Skeletal muscle tissue (tissue), 4 donors: ENCODE results near the gene PARP16. TPM values are rescaled to one million over a fixed set of nuclear protein-coding genes. Genes with fewer than 3 reads are reported as not detected.

Source experiments
- H3K27ac ChIP-seq: one replicate; pipeline ENCODE4 v1.7.0; 2013; ENCODE audit warnings: mild to moderate bottlenecking, low read depth, low read length, inconsistent platforms
- H3K27me3 ChIP-seq, 3 donors: one replicate each; pipeline ENCODE4 v1.7.0; 2013; ENCODE audit warnings: low read length in 3 of 3; ENCODE audit not compliant: control insufficient read depth in 3 of 3, insufficient read depth in 3 of 3
- H3K36me3 ChIP-seq, 3 donors: one replicate each; pipeline ENCODE4 v1.7.0; 2013; ENCODE audit warnings: low read length in 3 of 3; ENCODE audit not compliant: control insufficient read depth in 3 of 3, insufficient read depth in 3 of 3
- H3K4me1 ChIP-seq, 3 donors: one replicate each; pipeline ENCODE4 v1.7.0; 2013; ENCODE audit warnings: low read length in 3 of 3, mild to moderate bottlenecking in 3 of 3; ENCODE audit not compliant: control insufficient read depth in 3 of 3, insufficient read depth in 3 of 3
- H3K4me3 ChIP-seq, 3 donors: one replicate each; pipeline ENCODE4 v1.7.0; 2013; ENCODE audit warnings: low read length in 3 of 3
- H3K9ac ChIP-seq, 3 donors: one replicate each; pipeline ENCODE4 v1.7.0; 2013; ENCODE audit warnings: low read length in 3 of 3, mild to moderate bottlenecking in 3 of 3, moderate library complexity in 2 of 3, low read depth in 1 of 3
- H3K9me3 ChIP-seq, 3 donors: one replicate each; pipeline ENCODE4 v1.7.0; 2013; ENCODE audit warnings: low read length in 3 of 3; ENCODE audit not compliant: control insufficient read depth in 3 of 3
- total RNA-seq: library from RNA; depleted of rRNA; stranded (reverse); fragments of >200 nt; gene quantifications from one replicate; pipeline ENCODE4 v1.2.3, GENCODE V29; 2014
- donor health status: Osteomylitis.

Gene PARP16, protein sequence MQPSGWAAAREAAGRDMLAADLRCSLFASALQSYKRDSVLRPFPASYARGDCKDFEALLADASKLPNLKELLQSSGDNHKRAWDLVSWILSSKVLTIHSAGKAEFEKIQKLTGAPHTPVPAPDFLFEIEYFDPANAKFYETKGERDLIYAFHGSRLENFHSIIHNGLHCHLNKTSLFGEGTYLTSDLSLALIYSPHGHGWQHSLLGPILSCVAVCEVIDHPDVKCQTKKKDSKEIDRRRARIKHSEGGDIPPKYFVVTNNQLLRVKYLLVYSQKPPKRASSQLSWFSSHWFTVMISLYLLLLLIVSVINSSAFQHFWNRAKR
- total RNA-seq: 7.3 TPM

GRCh38 chr15:65286704-65287519 is at the start of gene PARP16:
TSS of gene PARP16 (minus strand) at chr15:65286883. CDS start at chr15:65286426, 457 bp downstream.
- H3K9me3 ChIP-seq: no peaks in the 10 kb centered on the region
- peak within 1 kb of the TSS; percentile 90 for H3K27ac ChIP-seq
- peak within 1 kb of the TSS; percentile 86 to 97 (median 95) for H3K9ac ChIP-seq
- no peaks in the 10 kb centered on the region for H3K27me3 ChIP-seq
- H3K36me3 ChIP-seq: peaks cover 0 to 6% (median 0%) of the 10 kb centered on the region in 3 donors
- peaks cover 13 to 27% (median 16%) of the 10 kb centered on the region in 3 donors for H3K4me1 ChIP-seq
- peak within 1 kb of the TSS; percentile 75 to 87 (median 87) for H3K4me3 ChIP-seq

- Histone ChIP-seq H3K27ac (no peak overlapping the region), H3K4me3 (no peak overlapping the region), H3K4me1 (no peaks in the 10 kb centered on the region), H3K9ac (no peak overlapping the region), H3K9me3 (no peaks in the 10 kb centered on the region), H3K27me3 (peaks cover 0 to 14% (median 0%) of the 10 kb centered on the region in 3 donors), H3K36me3 (no peaks in the 10 kb centered on the region)
Measured at GRCh38 chr15:65335278-65336055, 48.8 kb upstream of the PARP16 start.

GRCh38 chr15:65334586-65335231 is 48.0 kb upstream of the PARP16 start:
- Histone ChIP-seq H3K4me1 (no peaks in the 10 kb centered on the region), H3K9me3 (no peaks in the 10 kb centered on the region)

DNA sequence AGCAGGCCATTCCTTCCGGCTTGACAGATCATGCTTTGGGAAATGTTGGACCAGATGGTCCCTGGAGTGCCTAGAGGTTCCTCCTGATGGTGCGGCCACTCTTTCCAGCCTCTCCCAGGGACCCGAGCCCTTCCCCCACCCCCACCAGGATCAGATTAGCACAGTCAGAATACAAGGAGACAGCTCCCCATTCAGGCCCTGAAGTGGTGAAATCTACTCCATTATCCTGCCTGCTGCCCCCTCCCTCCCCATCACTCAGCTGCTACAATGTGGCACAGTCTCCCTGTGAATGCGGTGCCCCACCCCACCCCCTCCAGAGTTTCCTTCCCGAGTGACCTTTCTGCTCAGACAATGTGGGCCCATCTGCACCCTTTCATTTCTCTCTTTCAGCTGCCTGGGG is 47.2 kb upstream of the PARP16 start:
- no peak overlapping the region for H3K4me3 ChIP-seq
- no peak overlapping the region for H3K9ac ChIP-seq
- no peaks in the 10 kb centered on the region for H3K4me1 ChIP-seq
- H3K27ac ChIP-seq: no peak overlapping the region
- peaks cover 0 to 12% (median 0%) of the 10 kb centered on the region in 3 donors for H3K27me3 ChIP-seq
- no peaks in the 10 kb centered on the region for H3K9me3 ChIP-seq
- H3K36me3 ChIP-seq: no peaks in the 10 kb centered on the region

More at GRCh38 chr15:65334586-65335231, 48.0 kb upstream of the PARP16 start:
- Histone ChIP-seq H3K27me3 (peaks cover 0 to 12% (median 0%) of the 10 kb centered on the region in 3 donors), H3K36me3 (no peaks in the 10 kb centered on the region), H3K9ac (no peak overlapping the region), H3K27ac (no peak overlapping the region), H3K4me3 (no peak overlapping the region)

DNA sequence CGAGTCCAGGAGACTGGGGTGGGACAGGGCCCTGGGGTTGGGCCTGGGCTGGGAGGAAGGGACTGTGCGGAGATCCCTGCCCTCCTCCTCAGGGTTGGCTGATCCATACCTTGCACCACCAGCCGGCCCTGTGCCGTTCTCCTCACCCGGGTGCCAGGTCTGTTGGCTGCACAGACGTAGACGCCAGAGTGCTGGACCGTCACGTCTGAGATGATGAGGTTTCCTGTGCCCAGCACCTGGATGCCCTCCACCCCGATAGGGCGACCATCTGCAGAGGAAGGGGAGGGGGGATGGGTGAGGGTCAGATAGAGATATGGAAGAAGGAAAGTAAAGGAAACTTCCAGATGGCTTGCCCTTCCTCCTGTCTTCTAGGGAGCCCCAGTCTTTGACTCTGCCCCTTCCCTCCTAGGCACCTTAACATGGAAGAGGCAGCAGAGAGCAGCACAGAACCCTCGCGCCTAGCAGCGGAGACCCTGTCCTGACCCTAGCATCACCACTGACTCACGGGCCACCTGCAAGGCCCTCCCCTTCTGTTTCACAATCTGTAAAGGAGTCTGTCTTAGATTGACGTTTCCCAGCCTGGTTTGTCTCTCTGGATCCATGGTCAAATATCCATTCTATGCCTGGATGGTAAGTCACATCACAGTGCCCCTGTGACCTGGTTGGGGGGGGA is 46.6 kb upstream of the PARP16 start:
- Histone ChIP-seq H3K36me3 (no peaks in the 10 kb centered on the region), H3K4me1 (no peaks in the 10 kb centered on the region), H3K9ac (no peak overlapping the region), H3K4me3 (no peak overlapping the region), H3K9me3 (no peaks in the 10 kb centered on the region), H3K27me3 (peaks cover 0 to 12% (median 0%) of the 10 kb centered on the region in 3 donors), H3K27ac (no peak overlapping the region)

- Histone ChIP-seq H3K36me3 (no peaks in the 10 kb centered on the region), H3K4me1 (no peaks in the 10 kb centered on the region), H3K9ac (no peak overlapping the region), H3K27ac (no peak overlapping the region), H3K27me3 (peaks cover 0 to 12% (median 0%) of the 10 kb centered on the region in 3 donors), H3K4me3 (no peak overlapping the region), H3K9me3 (no peaks in the 10 kb centered on the region)
Measured at GRCh38 chr15:65332391-65333147, 45.9 kb upstream of the PARP16 start.

DNA sequence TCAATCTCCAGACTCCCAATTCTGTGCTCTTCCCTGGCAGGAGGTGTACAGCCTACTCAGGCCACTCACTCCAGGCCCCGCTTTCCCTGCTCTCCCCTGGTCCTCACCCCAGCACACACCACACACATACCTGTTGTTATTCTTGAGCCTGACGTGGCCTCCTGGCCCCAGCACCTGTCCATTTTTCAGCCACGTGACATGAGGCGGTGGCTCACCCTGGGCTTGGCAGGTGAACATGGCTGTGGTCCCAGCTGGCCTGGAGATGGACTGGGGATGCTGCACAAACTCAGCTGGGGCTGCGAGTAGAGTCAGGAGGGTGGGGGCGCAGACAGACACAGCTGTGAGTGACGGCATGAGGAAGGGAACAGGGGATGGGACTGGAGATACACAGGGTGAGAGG is 45.1 kb upstream of the PARP16 start:
- no peaks in the 10 kb centered on the region for H3K36me3 ChIP-seq
- H3K27ac ChIP-seq: no peak overlapping the region

GRCh38 chr15:65330934-65331645 is 44.4 kb upstream of the PARP16 start:
- no peak overlapping the region for H3K27ac ChIP-seq
- peaks cover 0 to 4% (median 0%) of the 10 kb centered on the region in 3 donors for H3K4me1 ChIP-seq
- H3K9ac ChIP-seq: no peak overlapping the region
- no peak overlapping the region for H3K4me3 ChIP-seq
- H3K27me3 ChIP-seq: peaks cover 0 to 12% (median 0%) of the 10 kb centered on the region in 3 donors
- no peaks in the 10 kb centered on the region for H3K36me3 ChIP-seq
- H3K9me3 ChIP-seq: no peaks in the 10 kb centered on the region

More for the DNA sequence above, 45.1 kb upstream of the PARP16 start:
- H3K4me1 ChIP-seq: no peaks in the 10 kb centered on the region
- no peak overlapping the region for H3K4me3 ChIP-seq
- H3K27me3 ChIP-seq: peaks cover 0 to 12% (median 0%) of the 10 kb centered on the region in 3 donors
- H3K9me3 ChIP-seq: no peaks in the 10 kb centered on the region
- no peak overlapping the region for H3K9ac ChIP-seq
